ENCODE data around the gene KLHL5. TPM values are rescaled to one million over a fixed set of nuclear protein-coding genes. Genes with fewer than 3 reads are reported as not detected.
"Not testable (repeated sequence)": the region's sequence is repeated elsewhere in the genome, so short reads cannot be mapped to it uniquely, and the experiment has no call there.

KLHL5 gene
- total and polyA plus RNA-seq, 2 donors, result 63.0 to 95.2 TPM

- 22% methylated on average over 2 of the region's 2 CpGs for WGBS
- Histone ChIP-seq H3K4me3 (ENCODE audit: low read depth, low read length) (no peak overlapping the region), H3K27ac (ENCODE audit: low read depth) (no peak overlapping the region), H3K4me1 (ENCODE audit: insufficient read depth) (no peaks in the 10 kb centered on the region), H3K36me3 (ENCODE audit: insufficient read depth) (no peaks in the 10 kb centered on the region)
- no peak for DNase-seq (ENCODE audit: extremely low spot score)
Measured at GRCh38 chr4:39134683-39135306, 72.8 kb downstream of the KLHL5 start.

DNA sequence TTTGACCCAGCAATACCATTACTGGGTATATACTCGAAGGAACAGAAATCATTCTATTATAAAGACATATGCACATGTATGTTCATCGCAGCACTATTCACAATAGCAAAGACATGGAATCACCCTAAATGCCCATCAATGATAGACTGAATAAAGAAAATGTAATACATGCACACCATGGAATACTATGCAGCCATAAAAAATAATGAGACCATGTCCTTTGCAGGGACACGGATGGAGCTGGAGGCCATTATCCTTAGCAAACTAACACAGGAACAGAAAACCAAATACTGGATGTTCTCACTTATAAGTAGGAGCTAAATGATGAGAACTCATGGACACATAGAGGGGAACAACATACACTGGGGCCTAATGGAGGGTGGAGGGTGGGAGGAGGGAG, 76.2 kb downstream of the KLHL5 start:
- 87% methylated on average over 3 of the region's 3 CpGs for WGBS
- not testable (repeated sequence) for DNase-seq (ENCODE audit: extremely low spot score); H3K36me3 ChIP-seq (ENCODE audit: insufficient read depth); H3K4me1 ChIP-seq (ENCODE audit: insufficient read depth); H3K4me3 ChIP-seq (ENCODE audit: low read depth, low read length); H3K27ac ChIP-seq (ENCODE audit: low read depth)

GRCh38 chr4:39146211-39146610, 84.2 kb downstream of the KLHL5 start:
- no peak for DNase-seq (ENCODE audit: extremely low spot score)
- WGBS, result 79% methylated on average over 1 of the region's 1 CpG
- Histone ChIP-seq H3K27ac (ENCODE audit: low read depth) (no peak overlapping the region), H3K4me1 (ENCODE audit: insufficient read depth) (no peaks in the 10 kb centered on the region), H3K36me3 (ENCODE audit: insufficient read depth) (no peaks in the 10 kb centered on the region), H3K4me3 (ENCODE audit: low read depth, low read length) (no peak overlapping the region)

GRCh38 chr4:39154009-39154408, 92.0 kb downstream of the KLHL5 start:
- Histone ChIP-seq H3K27ac (ENCODE audit: low read depth) (no peak overlapping the region), H3K4me3 (ENCODE audit: low read depth, low read length) (no peak overlapping the region), H3K36me3 (ENCODE audit: insufficient read depth) (no peaks in the 10 kb centered on the region), H3K4me1 (ENCODE audit: insufficient read depth) (no peaks in the 10 kb centered on the region)
- DNase-seq (ENCODE audit: extremely low spot score), result no peak
- WGBS, result 96% methylated on average over 4 of the region's 4 CpGs

- 89% methylated on average over 2 of the region's 2 CpGs for WGBS
- Histone ChIP-seq H3K4me1 (ENCODE audit: insufficient read depth) (no peaks in the 10 kb centered on the region), H3K27ac (ENCODE audit: low read depth) (no peak overlapping the region)
Measured at GRCh38 chr4:39157520-39157919, 95.5 kb downstream of the KLHL5 start.

GRCh38 chr4:39166177-39166576, 104.1 kb downstream of the KLHL5 start:
- 74% methylated on average over 3 of the region's 3 CpGs for WGBS

More at GRCh38 chr4:39157520-39157919, 95.5 kb downstream of the KLHL5 start:
- Histone ChIP-seq H3K36me3 (ENCODE audit: insufficient read depth) (no peaks in the 10 kb centered on the region), H3K4me3 (ENCODE audit: low read depth, low read length) (no peak overlapping the region)
- no peak for DNase-seq (ENCODE audit: extremely low spot score)

GRCh38 chr4:39166669-39167068, 104.6 kb downstream of the KLHL5 start:
- H3K4me1 ChIP-seq (ENCODE audit: insufficient read depth), result no peaks in the 10 kb centered on the region
- DNase-seq (ENCODE audit: extremely low spot score), result no peak
- WGBS, result 87% methylated on average over 7 of the region's 7 CpGs
- H3K27ac ChIP-seq (ENCODE audit: low read depth), result no peak overlapping the region
- no peaks in the 10 kb centered on the region for H3K36me3 ChIP-seq (ENCODE audit: insufficient read depth)
- H3K4me3 ChIP-seq (ENCODE audit: low read depth, low read length), result no peak overlapping the region

More at GRCh38 chr4:39166177-39166576, 104.1 kb downstream of the KLHL5 start:
- Histone ChIP-seq H3K4me3 (ENCODE audit: low read depth, low read length) (no peak overlapping the region), H3K36me3 (ENCODE audit: insufficient read depth) (no peaks in the 10 kb centered on the region), H3K4me1 (ENCODE audit: insufficient read depth) (no peaks in the 10 kb centered on the region), H3K27ac (ENCODE audit: low read depth) (no peak overlapping the region)
- DNase-seq (ENCODE audit: extremely low spot score), result no peak

DNA sequence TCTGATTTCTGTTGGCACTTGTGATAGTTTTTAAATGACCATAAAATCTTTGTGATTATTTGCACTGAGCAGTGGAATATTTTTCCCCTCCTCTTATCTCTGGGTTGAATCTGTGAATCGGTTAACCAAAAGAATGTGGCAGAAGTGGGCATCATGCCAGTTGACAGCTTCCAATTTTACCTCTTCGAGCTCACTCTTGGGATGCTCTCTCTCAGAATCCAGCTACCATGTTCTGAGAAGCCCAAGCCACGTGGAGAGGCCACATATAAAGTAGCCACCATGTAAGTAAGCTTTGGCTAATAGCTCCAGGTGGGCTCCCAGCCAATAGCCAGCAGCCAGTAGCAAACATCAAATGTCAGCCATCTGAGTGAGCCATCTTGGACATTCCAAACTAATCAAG, 107.4 kb downstream of the KLHL5 start:
- WGBS, result 55% methylated on average over 3 of the region's 3 CpGs
- Histone ChIP-seq H3K36me3 (ENCODE audit: insufficient read depth) (no peaks in the 10 kb centered on the region), H3K4me1 (ENCODE audit: insufficient read depth) (no peaks in the 10 kb centered on the region), H3K4me3 (ENCODE audit: low read depth, low read length) (no peak overlapping the region), H3K27ac (ENCODE audit: low read depth) (no peak overlapping the region)
- DNase-seq (ENCODE audit: extremely low spot score), result no peak

GRCh38 chr4:39170301-39170700, 108.3 kb downstream of the KLHL5 start:
- 95% methylated on average over 12 of the region's 12 CpGs for WGBS
- Histone ChIP-seq H3K4me3 (ENCODE audit: low read depth, low read length) (no peak overlapping the region), H3K4me1 (ENCODE audit: insufficient read depth) (no peaks in the 10 kb centered on the region), H3K27ac (ENCODE audit: low read depth) (no peak overlapping the region), H3K36me3 (ENCODE audit: insufficient read depth) (no peaks in the 10 kb centered on the region)
- DNase-seq (ENCODE audit: extremely low spot score), result no peak

Other genes starting within 250 kb of the KLHL5 start
- gene TLR6, start 205.4 kb upstream of the KLHL5 start, total RNA-seq, result 8.8 TPM
- 0.58 TPM for gene TLR6, start 205.4 kb upstream of the KLHL5 start, polyA plus RNA-seq
- gene FAM114A1, start 194.4 kb upstream of the KLHL5 start, total RNA-seq, result 186 TPM
- gene FAM114A1, start 194.4 kb upstream of the KLHL5 start, polyA plus RNA-seq, result 65.8 TPM
- 0.74 TPM for gene TMEM156, start 29.8 kb upstream of the KLHL5 start, total RNA-seq
- 0.53 TPM for gene TMEM156, start 29.8 kb upstream of the KLHL5 start, polyA plus RNA-seq
- gene WDR19, start 120.3 kb downstream of the KLHL5 start, total RNA-seq, result 43.3 TPM
- 30.2 TPM for gene WDR19, start 120.3 kb downstream of the KLHL5 start, polyA plus RNA-seq